Esophagus squamous epithelium (tissue), 4 donors: ENCODE results near the gene SERPINI1.

Experiments
- POLR2A ChIP-seq, 4 donors: fragments of 450-650 bp; IDR thresholded peaks; one replicate each; pipeline ENCODE4 v1.6.1; 2017; ENCODE audit warnings: antibody characterized with exemption in 4 of 4, mild to moderate bottlenecking in 4 of 4, moderate library complexity in 3 of 4
- TF ChIP-seq, protein P1 (sequence below), 6 experiments: fragments of 450-650 bp in 4 of 6; fragments of 200-600 bp in 2 of 6; sonication (generic) in 2 of 6; IDR thresholded peaks; one replicate each; pipeline ENCODE4 v1.5.1; 2016 to 2019; ENCODE audit warnings: antibody characterized with exemption in 6 of 6, mild to moderate bottlenecking in 4 of 6, moderate library complexity in 4 of 6

DNA sequence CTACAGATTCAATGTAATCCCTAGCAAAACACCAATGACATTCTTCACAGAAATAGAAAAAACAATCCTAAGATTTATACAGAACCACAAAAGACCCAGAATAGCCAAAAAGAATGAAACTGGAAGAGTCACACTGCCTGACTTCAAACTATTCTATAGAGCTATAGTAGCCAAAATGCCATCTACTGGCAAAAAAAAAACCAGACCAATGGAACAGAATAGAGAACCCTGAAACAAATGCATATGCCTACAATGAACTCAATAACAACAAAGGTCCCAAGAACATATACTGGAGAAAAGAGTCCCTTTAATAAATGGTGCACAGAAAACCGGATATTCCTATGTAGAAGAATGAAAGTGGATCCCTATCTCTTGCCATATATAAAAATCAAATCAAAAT is 20.6 kb upstream of the SERPINI1 start:
- TF ChIP-seq, protein P1, sequence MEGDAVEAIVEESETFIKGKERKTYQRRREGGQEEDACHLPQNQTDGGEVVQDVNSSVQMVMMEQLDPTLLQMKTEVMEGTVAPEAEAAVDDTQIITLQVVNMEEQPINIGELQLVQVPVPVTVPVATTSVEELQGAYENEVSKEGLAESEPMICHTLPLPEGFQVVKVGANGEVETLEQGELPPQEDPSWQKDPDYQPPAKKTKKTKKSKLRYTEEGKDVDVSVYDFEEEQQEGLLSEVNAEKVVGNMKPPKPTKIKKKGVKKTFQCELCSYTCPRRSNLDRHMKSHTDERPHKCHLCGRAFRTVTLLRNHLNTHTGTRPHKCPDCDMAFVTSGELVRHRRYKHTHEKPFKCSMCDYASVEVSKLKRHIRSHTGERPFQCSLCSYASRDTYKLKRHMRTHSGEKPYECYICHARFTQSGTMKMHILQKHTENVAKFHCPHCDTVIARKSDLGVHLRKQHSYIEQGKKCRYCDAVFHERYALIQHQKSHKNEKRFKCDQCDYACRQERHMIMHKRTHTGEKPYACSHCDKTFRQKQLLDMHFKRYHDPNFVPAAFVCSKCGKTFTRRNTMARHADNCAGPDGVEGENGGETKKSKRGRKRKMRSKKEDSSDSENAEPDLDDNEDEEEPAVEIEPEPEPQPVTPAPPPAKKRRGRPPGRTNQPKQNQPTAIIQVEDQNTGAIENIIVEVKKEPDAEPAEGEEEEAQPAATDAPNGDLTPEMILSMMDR (IDR thresholded peaks at IDR 0.05), result no peak
- TF ChIP-seq POLR2A (IDR thresholded peaks at IDR 0.05), result no peak
